ENCODE data around the gene TMEM140. TPM values are rescaled to one million over a fixed set of nuclear protein-coding genes. Genes with fewer than 3 reads are reported as not detected.

TMEM140 gene
- total RNA-seq, 2 experiments from 2014 or later: 6.2 to 7.6 TPM

DNA sequence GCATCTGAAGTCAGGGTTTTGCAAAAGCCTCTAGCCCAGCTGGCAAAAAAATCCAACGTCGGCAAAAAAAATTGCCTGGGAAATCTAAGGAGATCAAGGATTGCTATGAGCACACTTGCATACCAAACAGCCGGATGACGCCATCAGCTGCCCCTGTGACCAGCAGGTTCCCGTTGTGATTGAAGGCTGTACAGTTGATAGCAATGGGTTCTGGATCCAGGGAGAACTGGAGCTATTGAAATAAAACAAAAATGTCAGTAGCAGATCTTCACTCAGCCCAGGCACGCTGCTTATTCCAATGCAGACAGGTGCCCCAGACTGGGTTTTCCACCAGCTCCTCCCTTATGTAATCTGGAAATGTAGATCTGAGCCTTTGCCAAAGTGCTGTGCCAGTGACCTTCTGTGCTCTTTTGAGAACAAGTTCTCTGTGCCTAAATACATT, 41.4 kb downstream of the TMEM140 start:
- no peaks in the 10 kb centered on the region for H3K27me3 Mint-ChIP-seq
- no peak overlapping the region for H3K27ac Mint-ChIP-seq
- ChIA-PET POLR2A (interaction anchor here (1.6 kb wide), 1 partner anchor 16 kb away, joined by 5 read pairs; no protein-coding TSS in a partner anchor), CTCF (interaction anchor here (0.9 to 1.0 kb wide), 2 partner anchors 18 to 203 kb away, joined by 3 read pairs; partner anchors contain the start of gene AGBL3)
- H3K9me3 Mint-ChIP-seq: no peaks in the 10 kb centered on the region
- no peak for DNase-seq
- H3K4me3 Mint-ChIP-seq: no peak overlapping the region
- ATAC-seq: no peak
- TF ChIP-seq, protein P1, sequence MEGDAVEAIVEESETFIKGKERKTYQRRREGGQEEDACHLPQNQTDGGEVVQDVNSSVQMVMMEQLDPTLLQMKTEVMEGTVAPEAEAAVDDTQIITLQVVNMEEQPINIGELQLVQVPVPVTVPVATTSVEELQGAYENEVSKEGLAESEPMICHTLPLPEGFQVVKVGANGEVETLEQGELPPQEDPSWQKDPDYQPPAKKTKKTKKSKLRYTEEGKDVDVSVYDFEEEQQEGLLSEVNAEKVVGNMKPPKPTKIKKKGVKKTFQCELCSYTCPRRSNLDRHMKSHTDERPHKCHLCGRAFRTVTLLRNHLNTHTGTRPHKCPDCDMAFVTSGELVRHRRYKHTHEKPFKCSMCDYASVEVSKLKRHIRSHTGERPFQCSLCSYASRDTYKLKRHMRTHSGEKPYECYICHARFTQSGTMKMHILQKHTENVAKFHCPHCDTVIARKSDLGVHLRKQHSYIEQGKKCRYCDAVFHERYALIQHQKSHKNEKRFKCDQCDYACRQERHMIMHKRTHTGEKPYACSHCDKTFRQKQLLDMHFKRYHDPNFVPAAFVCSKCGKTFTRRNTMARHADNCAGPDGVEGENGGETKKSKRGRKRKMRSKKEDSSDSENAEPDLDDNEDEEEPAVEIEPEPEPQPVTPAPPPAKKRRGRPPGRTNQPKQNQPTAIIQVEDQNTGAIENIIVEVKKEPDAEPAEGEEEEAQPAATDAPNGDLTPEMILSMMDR (IDR thresholded peaks at IDR 0.05): no peak
- H3K36me3 Mint-ChIP-seq (ENCODE audit: low read depth): peaks cover 59% of the 10 kb centered on the region
- intact Hi-C loops (cut with micrococcal nuclease): no loop called here
- peaks cover 2% of the 10 kb centered on the region for H3K4me1 Mint-ChIP-seq (ENCODE audit: low read depth)

DNA sequence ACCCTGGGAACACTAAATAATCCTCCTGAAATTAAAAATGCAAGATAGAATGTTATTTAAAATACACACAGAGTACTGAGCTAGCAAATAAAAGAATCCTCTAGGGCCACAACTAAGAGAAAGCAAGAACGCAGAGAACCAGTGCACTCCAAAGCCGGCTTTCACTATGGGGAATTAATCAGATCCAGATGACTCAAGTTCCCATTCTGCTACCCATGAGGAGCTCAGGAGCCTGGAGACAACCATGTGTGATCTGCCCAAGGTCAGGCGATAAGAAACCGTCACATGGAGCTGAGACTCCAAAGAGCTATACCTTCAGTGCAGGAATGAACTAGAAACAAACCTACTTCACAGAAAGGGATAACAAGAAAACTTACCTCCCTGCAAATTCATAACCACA, 42.1 kb downstream of the TMEM140 start:
- no peak overlapping the region for H3K4me3 Mint-ChIP-seq
- DNase-seq (no peak), ATAC-seq (no peak)
- H3K27ac Mint-ChIP-seq: no peak overlapping the region
- peaks cover 58% of the 10 kb centered on the region for H3K36me3 Mint-ChIP-seq (ENCODE audit: low read depth)
- ChIA-PET CTCF (interaction anchor here (1.3 kb wide), 1 partner anchor 11 kb away, joined by 3 read pairs; no protein-coding TSS in a partner anchor), POLR2A (interaction anchor here (1.6 kb wide), 1 partner anchor 15 kb away, joined by 5 read pairs; no protein-coding TSS in a partner anchor)
- H3K27me3 Mint-ChIP-seq: no peaks in the 10 kb centered on the region
- peaks cover 2% of the 10 kb centered on the region for H3K4me1 Mint-ChIP-seq (ENCODE audit: low read depth)
- intact Hi-C loops (cut with micrococcal nuclease): no loop called here
- H3K9me3 Mint-ChIP-seq: no peaks in the 10 kb centered on the region
- TF ChIP-seq, protein P1 (IDR thresholded peaks at IDR 0.05): no peak

DNA sequence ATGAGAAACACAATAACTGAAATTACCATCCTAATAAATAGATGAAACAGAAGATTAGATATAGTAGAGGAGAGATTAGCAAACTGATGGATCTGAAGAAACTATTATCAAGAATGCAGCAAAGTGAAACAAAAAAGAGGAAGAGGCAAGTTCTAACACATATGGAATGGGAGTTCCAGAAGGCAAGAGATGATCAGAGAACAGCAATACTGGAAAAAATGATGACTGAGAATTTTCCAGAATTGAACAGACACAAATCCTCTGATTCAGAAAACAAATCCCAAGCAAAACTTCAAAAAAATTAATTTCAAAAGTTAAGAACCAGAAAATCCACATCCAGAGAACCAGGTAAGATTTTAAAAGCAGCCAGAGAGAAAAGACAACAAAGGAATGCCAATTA, 42.8 kb downstream of the TMEM140 start:
- no peaks in the 10 kb centered on the region for H3K9me3 Mint-ChIP-seq
- H3K27me3 Mint-ChIP-seq: no peaks in the 10 kb centered on the region
- TF ChIP-seq, protein P1 (IDR thresholded peaks at IDR 0.05): no peak
- DNase-seq (no peak), ATAC-seq (no peak)
- H3K4me3 Mint-ChIP-seq: no peak overlapping the region
- no peak overlapping the region for H3K27ac Mint-ChIP-seq
- ChIA-PET POLR2A (no interaction called here), CTCF (interaction anchor here (1.3 kb wide), 1 partner anchor 12 kb away, joined by 3 read pairs; no protein-coding TSS in a partner anchor)
- intact Hi-C loops (cut with micrococcal nuclease): no loop called here
- peaks cover 2% of the 10 kb centered on the region for H3K4me1 Mint-ChIP-seq (ENCODE audit: low read depth)
- H3K36me3 Mint-ChIP-seq (ENCODE audit: low read depth): peaks cover 55% of the 10 kb centered on the region

DNA sequence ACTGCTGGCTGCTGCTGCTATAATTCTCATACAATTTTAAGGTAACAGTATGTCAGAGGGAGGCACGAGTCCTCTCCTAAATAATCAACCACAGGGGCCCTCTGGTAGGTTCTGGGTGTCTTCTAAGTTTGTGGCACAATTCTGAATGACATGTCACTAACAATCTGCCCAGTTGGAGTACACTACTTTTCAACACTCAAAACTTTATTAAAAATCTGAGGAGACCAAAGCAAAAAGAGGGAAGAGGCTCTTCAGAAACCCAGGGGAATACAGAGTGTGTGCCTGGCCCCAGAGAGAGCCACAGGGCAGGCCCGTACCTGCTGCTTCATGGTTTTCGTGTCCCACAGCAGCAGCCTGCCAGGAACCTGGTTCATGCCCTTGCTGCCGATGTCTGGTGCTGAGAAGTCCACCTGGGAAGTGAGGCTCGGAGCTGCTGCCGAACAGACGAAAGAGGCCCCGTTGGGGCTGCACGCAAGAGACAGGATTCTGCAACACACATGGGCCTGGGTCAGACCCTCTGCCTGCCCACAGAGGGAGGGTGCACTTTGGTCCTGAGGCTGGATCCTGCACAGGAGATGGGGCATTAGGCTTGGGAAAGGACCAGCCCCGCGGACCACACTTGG, 45.2 kb downstream of the TMEM140 start:
- Mint-ChIP-seq H3K4me3 (no peak overlapping the region), H3K27me3 (no peaks in the 10 kb centered on the region), H3K27ac (no peak overlapping the region), H3K9me3 (no peaks in the 10 kb centered on the region), H3K36me3 (ENCODE audit: low read depth) (peaks cover 48% of the 10 kb centered on the region), H3K4me1 (ENCODE audit: low read depth) (peaks cover under 1% of the 10 kb centered on the region)
- DNase-seq: no peak
- TF ChIP-seq, protein P1 (IDR thresholded peaks at IDR 0.05): no peak
- no peak for ATAC-seq
- intact Hi-C loops (cut with micrococcal nuclease): no loop called here
- ChIA-PET CTCF (no interaction called here), POLR2A (no interaction called here)

DNA sequence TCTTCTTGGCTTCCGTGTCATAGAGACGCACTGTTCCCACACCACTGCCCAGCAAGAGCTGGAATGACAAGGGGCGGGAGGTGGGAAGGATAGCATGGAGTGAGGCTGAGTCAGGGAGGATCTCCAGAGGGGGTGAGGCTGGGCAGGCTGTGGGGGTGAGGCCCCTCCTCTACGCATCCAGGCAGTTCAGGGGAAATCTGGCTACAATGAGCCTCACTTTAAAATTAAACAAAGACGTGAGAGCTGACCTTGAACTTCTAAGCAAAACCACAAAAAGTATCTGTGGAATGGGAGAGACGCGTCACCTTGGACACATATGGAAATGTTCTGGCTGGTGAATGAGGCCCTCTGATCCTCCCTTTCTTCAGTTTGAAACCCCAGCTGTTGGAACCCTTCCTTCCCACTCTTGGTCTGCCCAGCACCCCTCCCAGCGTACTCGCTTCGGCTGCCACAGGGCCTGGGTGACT, 45.8 kb downstream of the TMEM140 start:
- H3K4me1 Mint-ChIP-seq (ENCODE audit: low read depth): peaks cover 7% of the 10 kb centered on the region
- POLR2A ChIA-PET: no interaction called here

More for the DNA sequence above, 45.8 kb downstream of the TMEM140 start:
- Mint-ChIP-seq H3K9me3 (no peaks in the 10 kb centered on the region), H3K27me3 (no peaks in the 10 kb centered on the region), H3K27ac (no peak overlapping the region), H3K4me3 (no peak overlapping the region), H3K36me3 (ENCODE audit: low read depth) (peaks cover 50% of the 10 kb centered on the region)
- ATAC-seq (no peak), DNase-seq (no peak)
- TF ChIP-seq, protein P1 (IDR thresholded peaks at IDR 0.05): no peak
- CTCF ChIA-PET: no interaction called here
- intact Hi-C loops (cut with micrococcal nuclease): no loop called here
